ENCODE results near the gene ASCL2. TPM values are rescaled to one million over a fixed set of nuclear protein-coding genes. Genes with fewer than 3 reads are reported as not detected.

The ASCL2 gene
- total RNA-seq, 4 donors from 2014 or later: 11.4 to 18.0 (median 15.9) TPM

- Histone ChIP-seq H3K4me3 (no peak overlapping the region), H3K4me1 (no peaks in the 10 kb centered on the region), H3K9me3 (no peaks in the 10 kb centered on the region), H3K27ac (no peak overlapping the region), H3K36me3 (no peaks in the 10 kb centered on the region), H3K27me3 (no peaks in the 10 kb centered on the region)
- no peak for TF ChIP-seq EP300 (IDR thresholded peaks at IDR 0.05)
- TF ChIP-seq POLR2A (IDR thresholded peaks at IDR 0.05): no peak
- 85% methylated on average over 2 of the region's 2 CpGs for WGBS
- DNase-seq (ENCODE audit: low spot score in 2 of 2): no peak
These were observed 9.8 kb upstream of the ASCL2 start for GRCh38 chr11:2280208-2280607.

- Histone ChIP-seq H3K27me3 (no peaks in the 10 kb centered on the region), H3K4me1 (no peaks in the 10 kb centered on the region), H3K36me3 (no peaks in the 10 kb centered on the region), H3K4me3 (no peak overlapping the region), H3K27ac (no peak overlapping the region), H3K9me3 (no peaks in the 10 kb centered on the region)
- no peak for DNase-seq (ENCODE audit: low spot score in 2 of 2)
- WGBS: 67% methylated on average over 6 of the region's 6 CpGs
- TF ChIP-seq POLR2AphosphoS5 (IDR thresholded peaks at IDR 0.05): no peak
- no peak for TF ChIP-seq CTCF (IDR thresholded peaks at IDR 0.05)
- no peak for TF ChIP-seq EP300 (IDR thresholded peaks at IDR 0.05)
- no peak for TF ChIP-seq POLR2A (IDR thresholded peaks at IDR 0.05)
These were observed 7.6 kb upstream of the ASCL2 start for GRCh38 chr11:2277933-2278523.

- H3K4me1 ChIP-seq: no peaks in the 10 kb centered on the region
- H3K9me3 ChIP-seq: no peaks in the 10 kb centered on the region
- H3K36me3 ChIP-seq: no peaks in the 10 kb centered on the region
- 55% methylated on average over 6 of the region's 6 CpGs for WGBS
- peaks cover 4% of the 10 kb centered on the region for H3K27me3 ChIP-seq
- TF ChIP-seq CTCF (IDR thresholded peaks at IDR 0.05): no peak
- TF ChIP-seq POLR2A (IDR thresholded peaks at IDR 0.05): no peak
- no peak for TF ChIP-seq POLR2AphosphoS5 (IDR thresholded peaks at IDR 0.05)
- no peak for TF ChIP-seq EP300 (IDR thresholded peaks at IDR 0.05)
- no peak overlapping the region for H3K4me3 ChIP-seq
- no peak for DNase-seq (ENCODE audit: low spot score in 2 of 2)
- no peak overlapping the region for H3K27ac ChIP-seq
These were observed 6.6 kb upstream of the ASCL2 start for GRCh38 chr11:2277008-2277346.

DNA sequence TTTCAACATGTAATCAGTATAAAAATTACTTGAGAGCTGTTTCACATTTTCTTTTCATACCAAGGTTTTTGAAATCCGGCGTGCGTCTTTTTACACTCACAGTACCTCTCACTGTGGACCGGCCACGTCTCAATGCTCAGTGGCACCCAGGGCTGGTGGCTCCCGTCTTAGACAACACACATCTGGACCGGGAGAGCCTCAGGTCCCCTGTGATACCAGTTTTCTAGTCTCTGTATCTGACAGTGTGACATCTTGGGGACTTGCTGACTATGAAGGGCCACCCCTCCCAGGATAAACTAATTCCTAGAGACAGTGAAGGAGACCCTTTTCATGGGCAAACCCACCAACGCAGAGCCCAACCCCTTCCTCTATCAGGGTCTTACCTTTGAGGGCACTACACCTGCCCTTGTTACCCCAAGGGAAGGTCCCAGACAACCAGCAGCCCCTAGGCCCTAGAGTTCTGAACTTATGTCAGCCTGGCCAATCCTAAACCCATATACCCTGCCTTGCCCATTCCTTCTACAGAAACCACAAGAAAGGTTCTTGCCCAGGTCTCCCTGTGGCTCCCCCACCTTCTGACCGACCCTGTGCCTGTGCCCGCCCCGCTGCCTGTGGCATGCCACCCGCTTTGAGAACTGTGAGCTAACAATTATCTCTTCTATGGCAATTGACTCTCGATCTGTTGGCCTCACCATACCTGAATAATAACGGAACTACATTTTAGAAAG, 6.1 kb upstream of the ASCL2 start:
- TF ChIP-seq EP300 (IDR thresholded peaks at IDR 0.05): no peak
- no peak for TF ChIP-seq POLR2A (IDR thresholded peaks at IDR 0.05)
- no peak for TF ChIP-seq CTCF (IDR thresholded peaks at IDR 0.05)
- TF ChIP-seq POLR2AphosphoS5 (IDR thresholded peaks at IDR 0.05): no peak
- Histone ChIP-seq H3K27me3 (peaks cover 10% of the 10 kb centered on the region), H3K4me1 (no peaks in the 10 kb centered on the region), H3K9me3 (no peaks in the 10 kb centered on the region), H3K36me3 (no peaks in the 10 kb centered on the region), H3K4me3 (no peak overlapping the region), H3K27ac (no peak overlapping the region)
- DNase-seq (ENCODE audit: low spot score in 2 of 2): peak in 1 of 2 donors; percentile 38
- 88% methylated on average over 14 of the region's 14 CpGs for WGBS

GRCh38 chr11:2275334-2276279, 5.2 kb upstream of the ASCL2 start:
- Histone ChIP-seq H3K27ac (no peak overlapping the region), H3K4me1 (peaks cover 8% of the 10 kb centered on the region), H3K36me3 (no peaks in the 10 kb centered on the region), H3K4me3 (no peak overlapping the region), H3K9me3 (no peaks in the 10 kb centered on the region), H3K27me3 (peaks cover 18% of the 10 kb centered on the region)
- 93% methylated on average over 28 of the region's 30 CpGs for WGBS
- no peak for TF ChIP-seq POLR2AphosphoS5 (IDR thresholded peaks at IDR 0.05)
- TF ChIP-seq POLR2A (IDR thresholded peaks at IDR 0.05): no peak
- no peak for TF ChIP-seq EP300 (IDR thresholded peaks at IDR 0.05)
- no peak for TF ChIP-seq CTCF (IDR thresholded peaks at IDR 0.05)
- peak in 1 of 2 donors; percentile 70 for DNase-seq (ENCODE audit: low spot score in 2 of 2)
